A673 (cell line): Measurements from ENCODE around the gene AKR1C4. TPM values are rescaled to one million over a fixed set of nuclear protein-coding genes. Genes with fewer than 3 reads are reported as not detected.

ENCODE experiments used
- BruUV-seq: library from RNA; stranded (reverse); fragments of 400-500 nt; replicated peaks from 2 replicates; lab custom pipeline; 2021; lab: Mats Ljungman, UMichigan
- CTCF ChIA-PET: fragments of 300-600 bp; sonication (Branson Sonifier 250); formaldehyde crosslinking; loops from one replicate; lab custom pipeline; 2022; ENCODE audit warnings: antibody characterized with exemption; lab: Charles Lee
- POLR2A ChIA-PET: fragments of 300-600 bp; sonication (Branson Sonifier 250); formaldehyde crosslinking; loops from one replicate; lab custom pipeline; 2022; ENCODE audit warnings: antibody characterized with exemption; ENCODE audit not compliant: low non-redundant PET; lab: Charles Lee
- DNase-seq: peaks from one replicate; pipeline ENCODE4 v3.0.0-alpha.2; 2015; ENCODE audit warnings: low spot score
- H3K27ac ChIP-seq: fragments of 200-600 bp; sonication (generic); 2 replicates; pipeline ENCODE4 v1.5.1; 2016; ENCODE audit warnings: mixed run types, low read depth, mild to moderate bottlenecking, mixed read lengths, antibody characterized with exemption, low read length; ENCODE audit not compliant: poor library complexity, severe bottlenecking
- H3K27me3 ChIP-seq: fragments of 200-600 bp; sonication (generic); replicated peaks from 2 replicates; pipeline ENCODE4 v1.6.1; 2017; ENCODE audit warnings: mixed run types, low read depth, mild to moderate bottlenecking, mixed read lengths, antibody characterized with exemption, low read length; ENCODE audit not compliant: insufficient read depth, poor library complexity
- H3K36me3 ChIP-seq: fragments of 200-600 bp; sonication (generic); 2 replicates; pipeline ENCODE4 v1.6.1; 2016; ENCODE audit warnings: mixed run types, mild to moderate bottlenecking, mixed read lengths, antibody characterized with exemption, low read length; ENCODE audit not compliant: insufficient read depth, poor library complexity, severe bottlenecking
- H3K4me1 ChIP-seq: fragments of 200-600 bp; sonication (generic); 2 replicates; pipeline ENCODE4 v1.6.1; 2017; ENCODE audit warnings: mixed run types, mild to moderate bottlenecking, mixed read lengths, antibody characterized with exemption, low read length; ENCODE audit not compliant: insufficient read depth, poor library complexity, severe bottlenecking
- H3K4me3 ChIP-seq: fragments of 200-600 bp; sonication (generic); 2 replicates; pipeline ENCODE4 v1.5.1; 2016; ENCODE audit warnings: low read depth, mixed run types, mild to moderate bottlenecking, mixed read lengths, low read length; ENCODE audit not compliant: poor library complexity, severe bottlenecking
- H3K9me3 ChIP-seq: fragments of 200-600 bp; sonication (generic); 2 replicates; pipeline ENCODE4 v1.6.1; 2016; ENCODE audit warnings: mixed run types, low read depth, mild to moderate bottlenecking, mixed read lengths, antibody characterized with exemption, low read length; ENCODE audit not compliant: poor library complexity, severe bottlenecking
- CTCF ChIP-seq: fragments of 300-800, 200-600 bp; sonication (generic); conservative IDR thresholded peaks from 2 replicates; pipeline ENCODE4 v1.5.1; 2017; ENCODE audit warnings: low read depth, mild to moderate bottlenecking, antibody characterized with exemption, low read length, moderate library complexity, mixed read lengths
- EZH2 ChIP-seq: fragments of 200-600 bp; sonication (generic); IDR thresholded peaks from 2 replicates; pipeline ENCODE4 v1.6.1; 2017; ENCODE audit warnings: borderline replicate concordance, low read depth, mild to moderate bottlenecking, mixed read lengths, antibody characterized with exemption, low read length; ENCODE audit not compliant: poor library complexity, severe bottlenecking
- intact Hi-C: fragments of 100-400 bp; cut with micrococcal nuclease; formaldehyde crosslinking; loops from one replicate; pipeline ENCODE4 v1.10.0; 2022; ENCODE audit not compliant: unreplicated experiment
- total RNA-seq: library from RNA; stranded (reverse); gene quantifications from 2 replicates; pipeline ENCODE4 v1.2.3, GENCODE V29; 2021

AKR1C4 gene
- total RNA-seq, 1 experiment from 2014 or later: not detected

GRCh38 chr10:5157501-5157900, 39.1 kb upstream of the AKR1C4 start:
- ChIA-PET POLR2A (no interaction called here), CTCF (no interaction called here)
- Histone ChIP-seq H3K27ac (no peak overlapping the region), H3K27me3 (no peaks in the 10 kb centered on the region), H3K4me1 (no peaks in the 10 kb centered on the region), H3K9me3 (no peaks in the 10 kb centered on the region), H3K4me3 (no peak overlapping the region), H3K36me3 (no peaks in the 10 kb centered on the region)
- no peak for TF ChIP-seq CTCF
- no peak for TF ChIP-seq EZH2
- intact Hi-C loops: no loop called here
- no TSS peak for BruUV-seq
- DNase-seq: no peak

GRCh38 chr10:5159126-5159525, 37.5 kb upstream of the AKR1C4 start:
- DNase-seq: peak; percentile 10

GRCh38 chr10:5163487-5163886, 33.1 kb upstream of the AKR1C4 start:
- H3K27me3 ChIP-seq: no peaks in the 10 kb centered on the region
- ChIA-PET CTCF (no interaction called here), POLR2A (no interaction called here)
- peaks cover 31% of the 10 kb centered on the region for H3K9me3 ChIP-seq
- intact Hi-C loops: no loop called here
- TF ChIP-seq CTCF (no peak), EZH2 (no peak)
- H3K4me3 ChIP-seq: no peak overlapping the region
- BruUV-seq: no TSS peak
- no peaks in the 10 kb centered on the region for H3K36me3 ChIP-seq
- no peak overlapping the region for H3K27ac ChIP-seq
- H3K4me1 ChIP-seq: no peaks in the 10 kb centered on the region
- DNase-seq: no peak

More at GRCh38 chr10:5159126-5159525, 37.5 kb upstream of the AKR1C4 start:
- no peak overlapping the region for H3K4me3 ChIP-seq
- BruUV-seq: no TSS peak
- H3K9me3 ChIP-seq: peaks cover 11% of the 10 kb centered on the region
- no peaks in the 10 kb centered on the region for H3K27me3 ChIP-seq
- TF ChIP-seq CTCF (no peak), EZH2 (no peak)
- POLR2A ChIA-PET: interaction anchor here (0.7 kb wide), 1 partner anchor 1176 kb away, joined by 4 read pairs; no protein-coding TSS in a partner anchor
- no peak overlapping the region for H3K27ac ChIP-seq
- intact Hi-C loops: no loop called here
- H3K4me1 ChIP-seq: no peaks in the 10 kb centered on the region
- H3K36me3 ChIP-seq: no peaks in the 10 kb centered on the region
- CTCF ChIA-PET: interaction anchor here (0.5 kb wide), 1 partner anchor 75 kb away, joined by 3 read pairs; no protein-coding TSS in a partner anchor
